GM23338 (cell line): ENCODE measurements around the gene RAD18. TPM values are rescaled to one million over a fixed set of nuclear protein-coding genes. Genes with fewer than 3 reads are reported as not detected.
A peak's percentile ranks its signal among the peaks of the same experiment; 100 is the strongest.

ENCODE experiments used
- ATAC-seq: fragments of 200-7000 bp; cut with Tn5 transposase; 3 replicates; pipeline ENCODE4 v1.9.1; 2020
- DNase-seq: peaks from one replicate; pipeline ENCODE4 v3.0.0-alpha.2; 2015; ENCODE audit warnings: low spot score
- H2AFZ ChIP-seq: fragments of 200-600 bp; sonication (generic); 2 replicates; pipeline ENCODE4 v1.8.0; 2016; ENCODE audit warnings: antibody characterized with exemption, mild to moderate bottlenecking, moderate library complexity
- H3F3A ChIP-seq: fragments of 200-600 bp; sonication (generic); replicated peaks from 2 replicates; pipeline ENCODE4 v1.8.0; 2017; ENCODE audit warnings: antibody characterized with exemption, mixed run types, low read depth
- H3K27ac ChIP-seq: fragments of 200-600 bp; sonication (generic); 2 replicates; pipeline ENCODE4 v1.6.1; 2016; ENCODE audit warnings: low read depth
- H3K27me3 ChIP-seq: fragments of 200-600 bp; sonication (generic); 2 replicates; pipeline ENCODE4 v1.8.0; 2016; ENCODE audit warnings: mild to moderate bottlenecking, mixed run types, moderate library complexity; ENCODE audit not compliant: insufficient read depth
- H3K36me3 ChIP-seq: fragments of 200-600 bp; sonication (generic); 2 replicates; pipeline ENCODE4 v1.8.0; 2016; ENCODE audit warnings: mild to moderate bottlenecking; ENCODE audit not compliant: insufficient read depth
- H3K4me1 ChIP-seq: fragments of 200-600 bp; sonication (generic); 2 replicates; pipeline ENCODE4 v1.8.0; 2016; ENCODE audit warnings: mild to moderate bottlenecking, moderate library complexity; ENCODE audit not compliant: insufficient read depth
- H3K4me2 ChIP-seq: fragments of 200-600 bp; sonication (generic); 2 replicates; pipeline ENCODE4 v1.7.1; 2017; ENCODE audit warnings: mixed run types
- H3K4me3 ChIP-seq: fragments of 200-600 bp; sonication (generic); 2 replicates; pipeline ENCODE4 v1.6.1; 2016; ENCODE audit warnings: mixed run types
- H3K79me2 ChIP-seq: fragments of 200-600 bp; sonication (generic); replicated peaks from 2 replicates; pipeline ENCODE4 v1.8.0; 2017; ENCODE audit warnings: mild to moderate bottlenecking; ENCODE audit not compliant: insufficient read depth
- H3K9me2 ChIP-seq: fragments of 200-600 bp; sonication (generic); 2 replicates; pipeline ENCODE4 v1.8.0; 2017; ENCODE audit not compliant: insufficient read depth
- H4K20me1 ChIP-seq: fragments of 200-600 bp; sonication (generic); replicated peaks from 2 replicates; pipeline ENCODE4 v1.8.0; 2017; ENCODE audit warnings: mild to moderate bottlenecking; ENCODE audit not compliant: insufficient read depth
- H3K27ac Mint-ChIP-seq: 2 replicates; pipeline ENCODE4 v1.8.0; 2020; ENCODE audit warnings: inconsistent platforms, mild to moderate bottlenecking, moderate library complexity, mixed read lengths
- H3K27me3 Mint-ChIP-seq: 3 replicates; pipeline ENCODE4 v1.8.0; 2022; ENCODE audit warnings: low read depth, mild to moderate bottlenecking, moderate library complexity, mixed read lengths, inconsistent platforms; ENCODE audit not compliant: insufficient read depth, poor library complexity
- H3K36me3 Mint-ChIP-seq: 3 replicates; pipeline ENCODE4 v1.8.0; 2021; ENCODE audit warnings: low read depth, mild to moderate bottlenecking, inconsistent platforms, moderate library complexity, mixed read lengths
- H3K4me1 Mint-ChIP-seq: 3 replicates; pipeline ENCODE4 v1.8.0; 2020; ENCODE audit warnings: mild to moderate bottlenecking, inconsistent platforms, mixed read lengths
- H3K4me3 Mint-ChIP-seq: 3 replicates; pipeline ENCODE4 v1.8.0; 2021; ENCODE audit warnings: moderate library complexity, mild to moderate bottlenecking, inconsistent platforms, mixed read lengths
- H3K9me3 Mint-ChIP-seq: 3 replicates; pipeline ENCODE4 v1.8.0; 2020; ENCODE audit warnings: moderate library complexity, mild to moderate bottlenecking, inconsistent platforms, mixed read lengths
- EZH2phosphoT487 ChIP-seq: fragments of 200-600 bp; sonication (generic); IDR thresholded peaks from one replicate; pipeline ENCODE4 v1.8.1; 2018; ENCODE audit warnings: antibody characterized with exemption; ENCODE audit not compliant: unreplicated experiment
- JUNB ChIP-seq: IDR thresholded peaks from one replicate; pipeline ENCODE4 v1.6.1; 2016; ENCODE audit warnings: antibody characterized with exemption; ENCODE audit not compliant: unreplicated experiment
- NANOG ChIP-seq: IDR thresholded peaks from 2 replicates; pipeline ENCODE4 v1.6.1; 2016; ENCODE audit warnings: antibody characterized with exemption, borderline replicate concordance
- STAT1 ChIP-seq: IDR thresholded peaks from one replicate; pipeline ENCODE4 v1.6.1; 2016; ENCODE audit warnings: antibody characterized with exemption; ENCODE audit not compliant: unreplicated experiment
- ZNF114 ChIP-seq: fragments of 250-450 bp; sonication (Bioruptor Pico); IDR thresholded peaks from 2 replicates; pipeline ENCODE4 v1.5.0; 2020; ENCODE audit warnings: mild to moderate bottlenecking, moderate library complexity
- ZNF331 ChIP-seq: fragments of 250-450 bp; sonication (Bioruptor Pico); IDR thresholded peaks from 2 replicates; pipeline ENCODE4 v1.5.0; 2020; ENCODE audit warnings: low read depth, mild to moderate bottlenecking, moderate library complexity
- ZNF462 ChIP-seq: fragments of 250-450 bp; sonication (Bioruptor Pico); IDR thresholded peaks from 2 replicates; pipeline ENCODE4 v1.5.0; 2020; ENCODE audit warnings: mild to moderate bottlenecking, moderate library complexity
- polyA plus RNA-seq: library from polyadenylated mRNA; unstranded; fragments of >200 nt; fragmentation: Nextera tagmentation; extraction: Ambion mirVana; gene quantifications from 2 replicates; pipeline ENCODE4 v1.2.1, GENCODE V29; 2016
- total RNA-seq: library from RNA; depleted of rRNA; stranded (reverse); fragments of >200 nt; shearing (Covaris generic); gene quantifications from 2 replicates; pipeline ENCODE4 v1.2.3, GENCODE V29; 2014

Gene RAD18
- total and polyA plus RNA-seq, 2 experiments from 2014 or later, result 25.4 to 40.1 TPM

GRCh38 chr3:8865697-8866096 is 97.6 kb downstream of the RAD18 start (continued):
- no peak for TF ChIP-seq ZNF462 (CRISPR knock-in tag)

GRCh38 chr3:8864402-8865350 is 98.6 kb downstream of the RAD18 start:
- Mint-ChIP-seq H3K27ac (no peak overlapping the region), H3K9me3 (no peaks in the 10 kb centered on the region), H3K27me3 (peaks cover 3% of the 10 kb centered on the region), H3K36me3 (no peaks in the 10 kb centered on the region), H3K4me3 (no peak overlapping the region), H3K4me1 (peaks cover 7% of the 10 kb centered on the region)
- Histone ChIP-seq H3K4me2 (no peak overlapping the region), H3K9me2 (no peaks in the 10 kb centered on the region; the same call in 1 of the 2 replicates), H3K27ac (no peak overlapping the region), H3F3A (no peaks in the 10 kb centered on the region), H3K27me3 (no peaks in the 10 kb centered on the region), H3K4me1 (no peaks in the 10 kb centered on the region), H3K4me3 (no peak overlapping the region), H3K36me3 (no peaks in the 10 kb centered on the region), H2AFZ (no peak overlapping the region), H4K20me1 (no peaks in the 10 kb centered on the region; the same call in 1 of the 2 replicates), H3K79me2 (no peaks in the 10 kb centered on the region)
- peak; percentile 38; the same call in 1 of the 3 replicates for ATAC-seq
- no peak for DNase-seq
- TF ChIP-seq EZH2phosphoT487 (no peak), STAT1 (no peak), ZNF462 (CRISPR knock-in tag) (no peak), ZNF331 (CRISPR knock-in tag) (no peak), NANOG (no peak), ZNF114 (CRISPR knock-in tag) (no peak), JUNB (no peak)
